Measurements from ENCODE around the gene FXYD2. TPM values are rescaled to one million over a fixed set of nuclear protein-coding genes. Genes with fewer than 3 reads are reported as not detected.
A peak's percentile ranks its signal among the peaks of the same experiment; 100 is the strongest.

Gene FXYD2
- total RNA-seq, 2 donors from 2014 or later: 0.98 to 1.5 TPM

- Histone ChIP-seq H3K9me3 (no peaks in the 10 kb centered on the region), H3K4me1 (no peaks in the 10 kb centered on the region), H3K4me3 (no peak overlapping the region), H3K27me3 (no peaks in the 10 kb centered on the region), H3K9ac (ENCODE audit: low read depth in 2 of 2, low read length in 2 of 2) (no peak overlapping the region), H3K27ac (peak overlapping the region; percentile 11), H3K36me3 (no peaks in the 10 kb centered on the region)
- DNase-seq: peak; percentile 35
- no peak for TF ChIP-seq CTCF (IDR thresholded peaks at IDR 0.05)
- intact Hi-C loops (cut with DNase I): no loop called here
These were observed 4.2 kb upstream of the FXYD2 start for GRCh38 chr11:117828611-117829368.

- H3K9me3 ChIP-seq: no peaks in the 10 kb centered on the region
- H3K4me1 ChIP-seq: no peaks in the 10 kb centered on the region
- no peaks in the 10 kb centered on the region for H3K36me3 ChIP-seq
- intact Hi-C loops (cut with DNase I): no loop called here
- no peak for TF ChIP-seq CTCF (IDR thresholded peaks at IDR 0.05)
- peak overlapping the region; percentile 11 for H3K27ac ChIP-seq
- peak; percentile 14 for DNase-seq
- H3K27me3 ChIP-seq: no peaks in the 10 kb centered on the region
- no peak overlapping the region for H3K4me3 ChIP-seq
- no peak overlapping the region for H3K9ac ChIP-seq (ENCODE audit: low read depth in 2 of 2, low read length in 2 of 2)
These were observed 3.3 kb upstream of the FXYD2 start for GRCh38 chr11:117827521-117828511.

DNA sequence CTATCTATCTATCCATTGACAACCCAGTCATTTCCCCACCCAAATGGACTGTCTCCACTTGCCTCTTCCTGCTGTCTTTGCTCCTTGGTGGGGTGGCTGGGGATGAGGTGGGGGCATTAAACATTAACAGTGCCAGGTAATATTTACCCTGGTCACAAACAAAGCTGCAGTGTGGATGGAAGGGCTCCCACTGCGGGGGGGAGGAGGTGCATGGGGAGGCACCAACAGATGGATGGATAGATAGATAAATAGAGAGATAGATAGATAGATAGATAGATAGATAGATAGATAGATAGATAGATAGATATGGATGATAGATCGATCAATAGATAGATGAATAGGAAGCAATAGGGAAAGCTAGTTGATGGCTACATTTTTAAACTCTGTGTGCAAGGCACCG is 2.3 kb upstream of the FXYD2 start:
- no peaks in the 10 kb centered on the region for H3K27me3 ChIP-seq
- no peak overlapping the region for H3K4me3 ChIP-seq
- no peaks in the 10 kb centered on the region for H3K9me3 ChIP-seq
- no peak for DNase-seq
- no peak for TF ChIP-seq CTCF (IDR thresholded peaks at IDR 0.05)
- H3K9ac ChIP-seq (ENCODE audit: low read depth in 2 of 2, low read length in 2 of 2): no peak overlapping the region
- H3K4me1 ChIP-seq: no peaks in the 10 kb centered on the region
- no peaks in the 10 kb centered on the region for H3K36me3 ChIP-seq
- intact Hi-C loops (cut with DNase I): no loop called here
- no peak overlapping the region for H3K27ac ChIP-seq

DNA sequence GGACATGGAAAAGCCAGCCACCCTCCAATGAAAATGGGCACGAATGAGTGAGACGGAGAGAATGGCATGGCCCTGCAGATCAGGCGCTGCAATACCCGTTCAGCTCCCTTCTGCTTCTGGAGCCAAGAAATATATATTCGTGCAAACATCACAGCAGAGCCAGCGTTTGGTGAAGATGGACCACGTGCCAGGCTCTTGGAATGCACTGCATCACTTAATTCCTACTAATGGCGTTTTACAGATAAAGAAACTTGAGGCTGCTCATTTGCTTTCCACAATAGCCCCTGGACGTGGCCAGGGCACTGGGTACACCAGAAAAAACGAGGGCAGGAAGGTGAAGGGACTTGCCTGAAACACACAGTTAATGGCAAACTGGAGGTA is 1.6 kb upstream of the FXYD2 start:
- no peaks in the 10 kb centered on the region for H3K36me3 ChIP-seq
- no peaks in the 10 kb centered on the region for H3K27me3 ChIP-seq
- no peaks in the 10 kb centered on the region for H3K4me1 ChIP-seq
- H3K4me3 ChIP-seq: no peak overlapping the region
- intact Hi-C loops (cut with DNase I): no loop called here
- no peak for TF ChIP-seq CTCF (IDR thresholded peaks at IDR 0.05)
- no peaks in the 10 kb centered on the region for H3K9me3 ChIP-seq
- no peak overlapping the region for H3K9ac ChIP-seq (ENCODE audit: low read depth in 2 of 2, low read length in 2 of 2)
- DNase-seq: no peak
- H3K27ac ChIP-seq: no peak overlapping the region

- Histone ChIP-seq H3K27me3 (no peaks in the 10 kb centered on the region), H3K4me3 (no peak overlapping the region), H3K4me1 (no peaks in the 10 kb centered on the region), H3K36me3 (no peaks in the 10 kb centered on the region), H3K9me3 (no peaks in the 10 kb centered on the region), H3K9ac (ENCODE audit: low read depth in 2 of 2, low read length in 2 of 2) (no peak overlapping the region), H3K27ac (no peak overlapping the region)
- intact Hi-C loops (cut with DNase I): no loop called here
- no peak for DNase-seq
- TF ChIP-seq CTCF (IDR thresholded peaks at IDR 0.05): no peak
These were observed 1.1 kb upstream of the FXYD2 start for GRCh38 chr11:117825538-117826189.

All from colonic mucosa (tissue), 4 donors.